Activated gamma-delta T cell (primary cell): ENCODE measurements around the gene NBEA.
"Not testable (repeated sequence)": the region's sequence is repeated elsewhere in the genome, so short reads cannot be mapped to it uniquely, and the experiment has no call there.

Experiments used
- DNase-seq: peaks from one replicate; lab custom pipeline; 2025; lab: John Stamatoyannopoulos, UW

Gene NBEA

GRCh38 chr13:35669321-35669720 lies 727.3 kb downstream of the NBEA start:
- DNase-seq: no peak

- DNase-seq: no peak
These were observed 730.5 kb downstream of the NBEA start for GRCh38 chr13:35672611-35673010.

GRCh38 chr13:35675651-35676050 lies 733.6 kb downstream of the NBEA start:
- DNase-seq: no peak

- not testable (repeated sequence) for DNase-seq
These were observed 735.8 kb downstream of the NBEA start for GRCh38 chr13:35677863-35678262.

- DNase-seq: no peak
These were observed 739.6 kb downstream of the NBEA start for GRCh38 chr13:35681685-35682084.

- DNase-seq: no peak
These were observed 742.4 kb downstream of the NBEA start for GRCh38 chr13:35684432-35684831.

- DNase-seq: no peak
These were observed 745.3 kb downstream of the NBEA start for GRCh38 chr13:35687336-35687735.

- DNase-seq: no peak
These were observed 748.6 kb downstream of the NBEA start for GRCh38 chr13:35690581-35691207.

- DNase-seq: no peak
These were observed 751.2 kb downstream of the NBEA start for GRCh38 chr13:35693134-35693784.

GRCh38 chr13:35694031-35694430 lies 752.0 kb downstream of the NBEA start:
- DNase-seq: no peak

GRCh38 chr13:35694549-35695447 lies 752.7 kb downstream of the NBEA start:
- no peak for DNase-seq

GRCh38 chr13:35695448-35695770 lies 753.3 kb downstream of the NBEA start:
- DNase-seq: no peak

- DNase-seq: no peak
These were observed 755.2 kb downstream of the NBEA start for GRCh38 chr13:35697186-35697730.

GRCh38 chr13:35698911-35699576 lies 757.0 kb downstream of the NBEA start:
- DNase-seq: no peak

- no peak for DNase-seq
These were observed 757.9 kb downstream of the NBEA start for GRCh38 chr13:35699825-35700510.

- no peak for DNase-seq
These were observed 758.6 kb downstream of the NBEA start for GRCh38 chr13:35700671-35701070.

- DNase-seq: no peak
These were observed 760.2 kb downstream of the NBEA start for GRCh38 chr13:35702316-35702715.

- no peak for DNase-seq
These were observed 761.0 kb downstream of the NBEA start for GRCh38 chr13:35703061-35703460.

GRCh38 chr13:35704331-35704730 lies 762.3 kb downstream of the NBEA start:
- DNase-seq: no peak

- DNase-seq: no peak
These were observed 764.2 kb downstream of the NBEA start for GRCh38 chr13:35706281-35706680.

GRCh38 chr13:35706721-35707120 lies 764.7 kb downstream of the NBEA start:
- DNase-seq: no peak

- no peak for DNase-seq
These were observed 769.8 kb downstream of the NBEA start for GRCh38 chr13:35711909-35712308.
